K562 (cell line): ENCODE results near the gene PALLD. TPM values are rescaled to one million over a fixed set of nuclear protein-coding genes. Genes with fewer than 3 reads are reported as not detected.

Experiments used
- ATAC-seq: fragments of 200-7000 bp; cut with Tn5 transposase; 3 replicates; pipeline ENCODE4 v1.9.1; 2020; ENCODE audit warnings: moderate library complexity
- BruUV-seq: library from RNA; stranded (reverse); fragments of 400-500 nt; replicated peaks from 2 replicates; lab custom pipeline; 2021; lab: Mats Ljungman, UMichigan
- CTCF ChIA-PET: fragments of 300-600 bp; formaldehyde crosslinking; extraction: SDS; loops from one replicate; lab custom pipeline; 2021; ENCODE audit warnings: low intra/inter-chr PET ratio; lab: Yijun Ruan, JAX
- POLR2A ChIA-PET: fragments of 300-600, 350-650 bp; sonication (Branson Sonifier 250); formaldehyde crosslinking; extraction: SDS; loops from one replicate; lab custom pipeline; 2021; ENCODE audit warnings: antibody characterized with exemption, inconsistent platforms; lab: Yijun Ruan, JAX
- DNase-seq, 4 experiments: peaks; one replicate each; pipeline versions ENCODE4 v3.0.0 to v3.0.0-alpha.2; 2011 to 2018; ENCODE audit warnings: low spot score in 3 of 4, mixed read lengths in 3 of 4; ENCODE audit errors: extremely low read depth in 1 of 4
- FAIRE-seq: peaks from 2 replicates; lab custom pipeline; 2011; peaks lifted over from hg19 to GRCh38; lab: Jason Lieb, UNC
- H2AFZ ChIP-seq: 2 replicates; pipeline ENCODE4 v1.6.0; 2011; ENCODE audit warnings: low read depth, low read length, control low read depth, inconsistent platforms
- H3K27ac ChIP-seq: fragments of 200-600 bp; 3 replicates; pipeline ENCODE4 v1.8.0; 2011; ENCODE audit warnings: low read depth, mild to moderate bottlenecking, control low read depth, inconsistent platforms, low read length, moderate library complexity, mixed read lengths; ENCODE audit errors: extremely low read depth
- H3K27me3 ChIP-seq, 2 experiments: fragments of 300-600 bp in 1 of 2; 2 replicates in 1 of 2; 3 replicates in 1 of 2; pipeline versions ENCODE4 v1.6.0 to v1.8.0; 2011; ENCODE audit warnings: inconsistent platforms in 2 of 2, low read length in 2 of 2, mild to moderate bottlenecking in 1 of 2, mixed read lengths in 1 of 2, moderate library complexity in 1 of 2; ENCODE audit not compliant: control insufficient read depth in 2 of 2, insufficient read depth in 2 of 2
- H3K36me3 ChIP-seq: fragments of 300-600 bp; 3 replicates; pipeline ENCODE4 v1.8.0; 2011; ENCODE audit warnings: mild to moderate bottlenecking, low read length, inconsistent platforms; ENCODE audit not compliant: control insufficient read depth, insufficient read depth
- H3K4me1 ChIP-seq, 2 experiments: fragments of 200-600 bp in 1 of 2; replicated peaks in 1 of 2; 2 replicates in 1 of 2; 3 replicates in 1 of 2; pipeline versions ENCODE4 v1.5.1 to v1.8.0; 2011; ENCODE audit warnings: inconsistent platforms in 2 of 2, low read length in 2 of 2, mild to moderate bottlenecking in 1 of 2, mixed read lengths in 1 of 2, moderate library complexity in 1 of 2; ENCODE audit not compliant: control insufficient read depth in 2 of 2, insufficient read depth in 2 of 2
- H3K4me2 ChIP-seq: 2 replicates; pipeline ENCODE4 v1.6.1; 2011; ENCODE audit warnings: low read length, control low read depth, inconsistent platforms, mixed read lengths; ENCODE audit not compliant: insufficient read depth
- H3K4me3 ChIP-seq: fragments of 200-600 bp; sonication (generic), shearing (Covaris generic); 2 replicates; pipeline ENCODE4 v1.5.1; 2016; ENCODE audit warnings: control low read depth, inconsistent platforms
- H3K79me2 ChIP-seq: fragments of 200-600 bp; 3 replicates; pipeline ENCODE4 v1.8.0; 2011; ENCODE audit warnings: low read length, inconsistent platforms; ENCODE audit not compliant: control insufficient read depth, insufficient read depth
- H3K9ac ChIP-seq, 2 experiments: 2 replicates each; pipeline versions ENCODE4 v1.6.0 to v1.6.1; 2011; ENCODE audit warnings: low read depth in 2 of 2, low read length in 2 of 2, control low read depth in 1 of 2, inconsistent platforms in 1 of 2, mild to moderate bottlenecking in 1 of 2, mixed read lengths in 1 of 2; ENCODE audit not compliant: insufficient read depth in 1 of 2
- H3K9me1 ChIP-seq: one replicate; pipeline ENCODE4 v1.6.0; 2011; ENCODE audit warnings: inconsistent platforms, mild to moderate bottlenecking, low read length, moderate library complexity; ENCODE audit not compliant: control insufficient read depth, insufficient read depth
- H3K9me3 ChIP-seq: replicated peaks from 2 replicates; pipeline ENCODE4 v1.5.1; 2011; ENCODE audit warnings: low read depth, low read length, inconsistent platforms; ENCODE audit not compliant: control insufficient read depth, insufficient read depth
- H4K20me1 ChIP-seq: replicated peaks from 2 replicates; pipeline ENCODE4 v1.6.1; 2011; ENCODE audit warnings: low read length, inconsistent platforms, mixed read lengths; ENCODE audit not compliant: control insufficient read depth, insufficient read depth
- E4F1 ChIP-seq: fragments of 250-450 bp; sonication (Bioruptor Pico); IDR thresholded peaks from 2 replicates; pipeline ENCODE4 v1.5.0; 2021; ENCODE audit warnings: mild to moderate bottlenecking, borderline replicate concordance
- KLF16 ChIP-seq: IDR thresholded peaks from 2 replicates; pipeline ENCODE4 v1.6.1; 2016; ENCODE audit warnings: antibody characterized with exemption
- ZNF551 ChIP-seq: fragments of 250-450 bp; sonication (Bioruptor Pico); IDR thresholded peaks from 2 replicates; pipeline ENCODE4 v1.5.0; 2021; ENCODE audit warnings: mild to moderate bottlenecking, moderate library complexity
- WGBS: fragments of 100-300 bp; shearing (Covaris generic); methylation state at CpG from one replicate; pipeline ENCODE4 v1.1.6; 2016; ENCODE audit warnings: low coverage, mixed read lengths; ENCODE audit not compliant: insufficient coverage; ENCODE audit errors: missing lambda C conversion rate; 5-methylcytosine and 5-hydroxymethylcytosine counted together
- in situ Hi-C: fragments of 300-500 bp; cut with MboI; formaldehyde crosslinking; loops from 4 replicates; pipeline ENCODE4 v1.15.0; 2018; ENCODE audit warnings: inconsistent platforms, mixed read lengths
- intact Hi-C: fragments of 100-400 bp; cut with micrococcal nuclease; formaldehyde crosslinking; loops from 2 replicates; pipeline ENCODE4 v1.14.2; 2022
- polyA plus RNA-seq, 8 experiments: library from polyadenylated mRNA; depleted of rRNA in 4 of 8; stranded (reverse) in 5 of 8; unstranded in 3 of 8; fragments of >200 nt; fragmentation: Nextera tagmentation in 2 of 8; fragmentation: Illumina TruSeq in 1 of 8; extraction: Ambion mirVana in 2 of 8; extraction: Trizol in 1 of 8; gene quantifications; 2 replicates each; pipeline versions ENCODE4 v1.2.1 to v1.2.3, GENCODE V29; 2011 to 2014; ENCODE audit warnings: inconsistent platforms in 1 of 8, missing spikeins in 1 of 8
- total RNA-seq, 7 experiments: library from RNA; depleted of rRNA in 6 of 7; stranded (reverse); fragments of >200 nt in 6 of 7; fragmentation: Illumina TruSeq in 2 of 7; extraction: Trizol in 2 of 7; gene quantifications; 2 replicates each; pipeline versions ENCODE4 v1.2.1 to v1.2.3, GENCODE V29; 2011 to 2021; ENCODE audit warnings: low replicate concordance in 1 of 7

Gene PALLD
- total and polyA plus RNA-seq, 9 of the 15 experiments (the other 6 are each of a cell fraction or from before 2014, with no cell fraction given), result 0.01 to 0.35 (median 0.06) TPM; not detected in 3

DNA sequence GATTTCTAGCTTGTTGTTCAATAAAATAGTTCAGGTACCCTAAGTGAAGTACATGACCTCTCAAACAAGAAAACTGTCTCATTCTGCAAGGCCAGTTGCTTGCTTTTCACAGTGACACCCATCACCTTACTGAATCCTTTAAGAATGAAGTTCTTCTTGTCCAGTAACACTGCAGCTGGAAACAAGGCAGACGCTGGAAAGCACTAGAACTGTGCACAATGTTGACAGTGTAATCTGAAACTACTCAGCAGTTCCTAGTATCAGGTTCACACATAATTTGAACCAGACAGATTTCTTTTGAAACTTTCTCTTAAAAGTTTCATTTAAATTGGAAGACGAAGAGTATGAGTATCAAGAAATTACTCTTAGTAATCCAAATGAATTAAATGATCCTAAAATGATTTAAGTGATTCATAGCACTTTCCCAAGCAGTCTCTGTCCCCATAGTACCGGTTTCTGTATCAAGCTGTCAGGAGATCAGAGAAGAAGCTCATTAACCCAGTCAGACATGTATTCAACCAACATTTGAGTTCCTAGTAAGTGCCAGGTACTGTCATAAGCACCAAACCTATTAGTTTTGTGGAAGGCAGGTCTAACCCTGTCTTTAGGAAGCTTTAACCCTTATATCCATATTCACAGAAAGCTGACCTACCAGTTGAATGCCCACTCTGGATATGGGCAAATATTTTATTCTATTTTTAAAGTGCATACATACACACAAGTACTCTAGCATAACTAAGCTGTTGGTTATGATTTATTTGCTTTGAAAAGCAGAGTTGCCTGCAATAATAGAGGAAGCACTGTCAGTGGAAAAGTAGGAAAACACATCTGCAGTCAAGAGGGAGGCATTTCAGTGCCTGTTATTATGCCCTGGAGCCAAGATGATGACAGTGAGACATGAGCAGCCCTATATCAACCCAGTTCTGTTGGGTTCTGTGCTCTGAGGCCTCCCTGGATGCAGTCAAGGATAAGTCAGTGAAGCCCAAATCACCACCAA is 63.6 kb downstream of the PALLD start:
- Histone ChIP-seq H3K9ac (no peak overlapping the region), H2AFZ (no peak overlapping the region), H3K4me1 (no peaks in the 10 kb centered on the region), H3K4me3 (no peak overlapping the region), H3K27ac (no peak overlapping the region), H3K27me3 (peaks cover 0 to 9% of the 10 kb centered on the region in 2 experiments; a peak in 2 of 5 replicates), H3K9me1 (no peaks in the 10 kb centered on the region), H3K4me2 (no peak overlapping the region), H3K36me3 (no peaks in the 10 kb centered on the region), H3K9me3 (no peaks in the 10 kb centered on the region), H3K79me2 (no peaks in the 10 kb centered on the region), H4K20me1 (no peaks in the 10 kb centered on the region)
- WGBS, result 4% methylated on average over 3 of the region's 3 CpGs
- ATAC-seq, result no peak
- ChIA-PET CTCF (no interaction called here), POLR2A (interaction anchor here (0.6 kb wide), 1 partner anchor 1551 kb away, joined by 3 read pairs; no protein-coding TSS in a partner anchor)
- in situ Hi-C loops (no loop called here), intact Hi-C loops (no loop called here)
- BruUV-seq, result no TSS peak
- no peak for DNase-seq
- no peak for FAIRE-seq
- no peak for TF ChIP-seq ZNF551 (CRISPR knock-in tag)
- TF ChIP-seq KLF16, result no peak
- no peak for TF ChIP-seq E4F1
